Skeletal muscle tissue (tissue), 2 donors: ENCODE measurements around the gene PEX3. TPM values are rescaled to one million over a fixed set of nuclear protein-coding genes. Genes with fewer than 3 reads are reported as not detected.

Source experiments
- small RNA-seq: library from RNA; depleted of rRNA; stranded (forward); fragments of <200 nt; gene quantifications from one replicate; pipeline ENCODE3, GENCODE V24; 2014
- total RNA-seq: library from RNA; depleted of rRNA; stranded (reverse); fragments of >200 nt; gene quantifications from one replicate; pipeline ENCODE4 v1.2.3, GENCODE V29; 2014

The PEX3 gene
- total RNA-seq, 1 donor from 2014 or later, result 15.7 TPM

Small RNA genes lying within 50 kb of the gene (small RNA-seq; reads per million reads assigned to genes)
- gene RNA5SP221, result 0.07 reads per million

Other genes starting within 250 kb of the PEX3 start
- 5.7 TPM for gene ADAT2, start 110 bp upstream of the PEX3 start, total RNA-seq
- 19.3 TPM for gene FUCA2, start 60.9 kb downstream of the PEX3 start, total RNA-seq
- 38.1 TPM for gene PHACTR2, start 227.2 kb downstream of the PEX3 start, total RNA-seq